ENCODE data around the gene KCNMB2. TPM values are rescaled to one million over a fixed set of nuclear protein-coding genes. Genes with fewer than 3 reads are reported as not detected.
"Not testable (repeated sequence)": the region's sequence is repeated elsewhere in the genome, so short reads cannot be mapped to it uniquely, and the experiment has no call there.

KCNMB2 gene
- total RNA-seq, 2 donors from 2014 or later, result not detected

DNA sequence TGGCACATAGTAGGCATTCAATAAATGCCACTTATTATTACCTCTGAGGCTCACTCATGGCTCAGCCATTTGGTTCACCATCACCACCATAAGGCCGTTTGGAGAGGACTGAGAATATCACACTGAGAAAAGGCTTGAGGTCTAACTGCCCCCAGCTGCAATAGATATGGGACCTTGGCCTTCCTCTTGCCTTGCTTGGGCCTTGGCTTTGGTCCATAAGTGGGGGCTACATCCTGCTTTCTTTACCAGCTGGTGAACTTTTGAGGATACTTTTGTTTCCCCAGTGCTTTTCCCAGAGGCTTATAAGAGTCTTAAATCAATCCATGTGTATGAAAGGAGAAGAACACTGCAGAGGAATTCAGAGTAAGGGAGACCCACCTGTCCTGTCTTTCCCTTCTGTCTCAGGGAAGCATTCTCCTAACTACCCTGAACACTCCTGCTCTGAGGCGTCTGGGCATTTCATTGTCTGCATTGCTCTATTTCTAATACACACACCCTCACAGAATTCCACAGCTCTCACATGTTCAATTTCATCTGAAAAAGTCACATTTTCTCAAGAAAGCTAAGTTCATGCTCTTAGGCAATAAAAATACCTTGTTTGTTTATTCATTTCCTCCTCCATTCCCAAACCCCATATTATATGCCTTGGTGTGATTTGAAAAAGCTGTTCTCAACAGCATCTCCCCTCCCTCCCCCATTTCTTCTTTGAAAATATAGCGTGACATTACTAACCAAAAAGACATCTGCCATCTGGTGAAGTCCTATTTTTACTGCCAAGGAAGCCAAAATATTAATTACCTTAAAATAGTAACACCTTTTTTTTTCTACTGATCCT is 22.5 kb upstream of the KCNMB2 start:
- Histone ChIP-seq H3K36me3 (ENCODE audit: control insufficient read depth, insufficient read depth, low read length) (no peaks in the 10 kb centered on the region), H3K27me3 (ENCODE audit: control insufficient read depth, insufficient read depth, low read length, poor library complexity, severe bottlenecking) (no peaks in the 10 kb centered on the region), H3K9ac (ENCODE audit: extremely low read depth, low read length, poor library complexity, severe bottlenecking) (no peak overlapping the region), H3K4me3 (ENCODE audit: low read length) (no peak overlapping the region), H3K9me3 (ENCODE audit: control insufficient read depth, low read length) (no peaks in the 10 kb centered on the region), H3K27ac (ENCODE audit: low read depth, low read length) (no peak overlapping the region), H3K4me1 (ENCODE audit: control insufficient read depth, insufficient read depth, low read length) (no peaks in the 10 kb centered on the region)
- no peaks in the 10 kb centered on the region for H3K27me3 Mint-ChIP-seq (ENCODE audit: insufficient read depth)
- peaks cover 6% of the 10 kb centered on the region for H3K4me1 Mint-ChIP-seq
- TF ChIP-seq, protein P1, sequence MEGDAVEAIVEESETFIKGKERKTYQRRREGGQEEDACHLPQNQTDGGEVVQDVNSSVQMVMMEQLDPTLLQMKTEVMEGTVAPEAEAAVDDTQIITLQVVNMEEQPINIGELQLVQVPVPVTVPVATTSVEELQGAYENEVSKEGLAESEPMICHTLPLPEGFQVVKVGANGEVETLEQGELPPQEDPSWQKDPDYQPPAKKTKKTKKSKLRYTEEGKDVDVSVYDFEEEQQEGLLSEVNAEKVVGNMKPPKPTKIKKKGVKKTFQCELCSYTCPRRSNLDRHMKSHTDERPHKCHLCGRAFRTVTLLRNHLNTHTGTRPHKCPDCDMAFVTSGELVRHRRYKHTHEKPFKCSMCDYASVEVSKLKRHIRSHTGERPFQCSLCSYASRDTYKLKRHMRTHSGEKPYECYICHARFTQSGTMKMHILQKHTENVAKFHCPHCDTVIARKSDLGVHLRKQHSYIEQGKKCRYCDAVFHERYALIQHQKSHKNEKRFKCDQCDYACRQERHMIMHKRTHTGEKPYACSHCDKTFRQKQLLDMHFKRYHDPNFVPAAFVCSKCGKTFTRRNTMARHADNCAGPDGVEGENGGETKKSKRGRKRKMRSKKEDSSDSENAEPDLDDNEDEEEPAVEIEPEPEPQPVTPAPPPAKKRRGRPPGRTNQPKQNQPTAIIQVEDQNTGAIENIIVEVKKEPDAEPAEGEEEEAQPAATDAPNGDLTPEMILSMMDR (conservative IDR thresholded peaks at IDR 0.05), result no peak
- H3K4me3 Mint-ChIP-seq, result no peak overlapping the region
- no peaks in the 10 kb centered on the region for H3K9me3 Mint-ChIP-seq
- H3K36me3 Mint-ChIP-seq (ENCODE audit: low read depth), result no peaks in the 10 kb centered on the region
- H3K27ac Mint-ChIP-seq, result no peak overlapping the region
- DNase-seq, result no peak
- 92 to 97% methylated on average over 3 of the region's 3 CpGs for WGBS, 2 experiments (ENCODE audit: insufficient coverage in 1 of 2, insufficient read length in 1 of 2)

DNA sequence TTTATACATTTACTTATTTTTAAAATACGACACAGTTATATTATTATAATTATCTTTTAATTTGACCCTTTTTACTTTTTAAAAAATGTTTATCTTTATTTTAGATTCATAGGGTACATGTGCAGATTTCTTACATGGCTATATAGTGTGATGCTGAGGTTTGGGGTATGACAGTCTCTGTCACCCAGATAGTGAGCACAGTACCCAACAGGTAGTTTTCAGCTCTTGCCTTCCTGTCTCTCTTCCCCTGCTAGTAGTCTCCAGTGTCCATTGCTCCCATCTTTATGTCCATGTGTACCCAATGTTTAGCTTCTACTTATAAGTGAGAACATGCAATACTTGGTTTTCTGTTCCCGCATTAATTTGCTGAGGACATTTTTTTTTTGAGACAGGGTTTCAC is 21.8 kb upstream of the KCNMB2 start:
- no peaks in the 10 kb centered on the region for H3K9me3 ChIP-seq (ENCODE audit: control insufficient read depth, low read length)
- H3K36me3 ChIP-seq (ENCODE audit: control insufficient read depth, insufficient read depth, low read length), result no peaks in the 10 kb centered on the region
- H3K27ac ChIP-seq (ENCODE audit: low read depth, low read length), result no peak overlapping the region
- DNase-seq, result no peak
- H3K4me1 ChIP-seq (ENCODE audit: control insufficient read depth, insufficient read depth, low read length), result no peaks in the 10 kb centered on the region
- no peak overlapping the region for H3K4me3 ChIP-seq (ENCODE audit: low read length)
- Mint-ChIP-seq H3K36me3 (ENCODE audit: low read depth) (no peaks in the 10 kb centered on the region), H3K27ac (no peak overlapping the region), H3K4me1 (peaks cover 6% of the 10 kb centered on the region), H3K9me3 (no peaks in the 10 kb centered on the region), H3K27me3 (ENCODE audit: insufficient read depth) (no peaks in the 10 kb centered on the region), H3K4me3 (no peak overlapping the region)
- H3K27me3 ChIP-seq (ENCODE audit: control insufficient read depth, insufficient read depth, low read length, poor library complexity, severe bottlenecking), result no peaks in the 10 kb centered on the region
- H3K9ac ChIP-seq (ENCODE audit: extremely low read depth, low read length, poor library complexity, severe bottlenecking), result no peak overlapping the region
- TF ChIP-seq, protein P1 (conservative IDR thresholded peaks at IDR 0.05), result no peak
- 87 to 95% methylated on average over 1 of the region's 2 CpGs for WGBS, 2 experiments (ENCODE audit: insufficient coverage in 1 of 2, insufficient read length in 1 of 2)

DNA sequence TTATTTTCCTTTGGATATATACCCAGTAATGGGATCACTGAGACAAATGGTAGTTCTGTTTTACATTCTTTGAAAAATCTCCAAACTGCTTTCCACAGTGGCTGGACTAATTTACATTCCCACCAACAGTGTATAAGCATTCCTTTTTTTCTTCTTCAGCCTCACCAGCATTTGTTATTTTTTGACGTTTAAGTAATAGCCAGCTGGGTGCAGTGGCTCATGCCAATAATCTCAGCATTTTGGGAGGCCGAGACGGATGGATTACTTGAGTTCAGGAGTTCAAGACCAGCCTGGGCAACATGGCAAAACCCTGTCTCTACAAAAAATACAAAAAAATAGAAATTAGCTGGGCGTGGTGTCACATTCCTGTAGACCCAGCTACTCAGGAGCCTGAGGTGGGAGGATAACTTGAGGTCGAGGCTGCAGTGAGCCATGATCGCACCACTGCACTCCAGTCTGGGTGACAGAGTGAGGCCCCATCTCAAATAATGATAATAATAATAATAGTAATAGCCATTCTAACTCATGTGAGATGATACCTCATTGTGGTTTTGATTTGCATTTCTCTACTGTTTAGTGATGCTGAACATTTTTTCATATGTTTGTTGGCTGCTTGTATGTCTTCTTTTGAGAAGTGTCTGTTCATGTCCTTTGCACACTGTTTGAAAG is 21.0 kb upstream of the KCNMB2 start:
- H3K27me3 ChIP-seq (ENCODE audit: control insufficient read depth, insufficient read depth, low read length, poor library complexity, severe bottlenecking); H3K27ac Mint-ChIP-seq; H3K9me3 ChIP-seq (ENCODE audit: control insufficient read depth, low read length); H3K4me3 Mint-ChIP-seq; H3K4me1 ChIP-seq (ENCODE audit: control insufficient read depth, insufficient read depth, low read length); H3K9ac ChIP-seq (ENCODE audit: extremely low read depth, low read length, poor library complexity, severe bottlenecking); H3K9me3 Mint-ChIP-seq; H3K36me3 ChIP-seq (ENCODE audit: control insufficient read depth, insufficient read depth, low read length); H3K4me3 ChIP-seq (ENCODE audit: low read length); H3K36me3 Mint-ChIP-seq (ENCODE audit: low read depth); H3K27me3 Mint-ChIP-seq (ENCODE audit: insufficient read depth); DNase-seq; H3K27ac ChIP-seq (ENCODE audit: low read depth, low read length); H3K4me1 Mint-ChIP-seq: not testable (repeated sequence)
- WGBS, 2 experiments (ENCODE audit: insufficient coverage in 1 of 2, insufficient read length in 1 of 2), result 80 to 97% methylated on average over 1 to 6 of the region's 6 CpGs
